Keratinocyte (primary cell): Measurements from ENCODE around the gene NME7. TPM values are rescaled to one million over a fixed set of nuclear protein-coding genes. Genes with fewer than 3 reads are reported as not detected.

Source experiments
- DNase-seq: peaks from one replicate; pipeline ENCODE4 v3.0.0-alpha.2; 2011; ENCODE audit warnings: low read depth, missing footprints, low spot score
- FAIRE-seq: peaks from 2 replicates; lab custom pipeline; 2011; peaks lifted over from hg19 to GRCh38; lab: Jason Lieb, UNC
- H2AFZ ChIP-seq: 2 replicates; pipeline ENCODE4 v1.6.0; 2012; ENCODE audit warnings: low read length, control low read depth, inconsistent platforms; ENCODE audit not compliant: control insufficient read depth
- H3K27ac ChIP-seq: 2 replicates; pipeline ENCODE4 v1.5.1; 2011; ENCODE audit warnings: low read length; ENCODE audit not compliant: control insufficient read depth, insufficient read depth
- H3K27me3 ChIP-seq: 3 replicates; pipeline ENCODE4 v1.6.0; 2011; ENCODE audit warnings: low read length; ENCODE audit not compliant: control insufficient read depth, insufficient read depth; ENCODE audit errors: extremely low read depth
- H3K36me3 ChIP-seq, 2 experiments: 2 replicates in 1 of 2; 3 replicates in 1 of 2; pipeline ENCODE4 v1.5.1; 2011; ENCODE audit warnings: low read length in 2 of 2, mild to moderate bottlenecking in 1 of 2; ENCODE audit not compliant: control insufficient read depth in 2 of 2, insufficient read depth in 2 of 2; ENCODE audit errors: extremely low read depth in 1 of 2
- H3K4me1 ChIP-seq: 3 replicates; pipeline ENCODE4 v1.5.1; 2011; ENCODE audit warnings: low read length; ENCODE audit not compliant: control insufficient read depth, insufficient read depth; ENCODE audit errors: extremely low read depth
- H3K4me2 ChIP-seq: 3 replicates; pipeline ENCODE4 v1.6.0; 2011; ENCODE audit warnings: low read depth, low read length; ENCODE audit not compliant: control insufficient read depth, insufficient read depth; ENCODE audit errors: extremely low read depth
- H3K4me3 ChIP-seq, 3 experiments: fragments of 200-600 bp in 1 of 3; sonication (generic) in 1 of 3; 2 replicates in 2 of 3; 3 replicates in 1 of 3; pipeline ENCODE4 v1.5.1; 2011 to 2016; ENCODE audit warnings: low read length in 3 of 3, mild to moderate bottlenecking in 3 of 3, control low read depth in 2 of 3, inconsistent platforms in 1 of 3, low read depth in 1 of 3, mixed read lengths in 1 of 3, mixed run types in 1 of 3, moderate library complexity in 1 of 3; ENCODE audit not compliant: control insufficient read depth in 2 of 3, insufficient read depth in 2 of 3; ENCODE audit errors: extremely low read depth in 1 of 3
- H3K79me2 ChIP-seq: 2 replicates; pipeline ENCODE4 v1.6.0; 2012; ENCODE audit warnings: low read length; ENCODE audit not compliant: control insufficient read depth, insufficient read depth
- H3K9ac ChIP-seq: 3 replicates; pipeline ENCODE4 v1.6.0; 2011; ENCODE audit warnings: low read length; ENCODE audit not compliant: control insufficient read depth, insufficient read depth; ENCODE audit errors: extremely low read depth
- H3K9me1 ChIP-seq: 3 replicates; pipeline ENCODE4 v1.6.0; 2011; ENCODE audit warnings: low read length; ENCODE audit not compliant: control insufficient read depth, insufficient read depth; ENCODE audit errors: extremely low read depth
- H3K9me3 ChIP-seq: 2 replicates; pipeline ENCODE4 v1.5.1; 2012; ENCODE audit warnings: low read depth, low read length; ENCODE audit not compliant: control insufficient read depth
- H4K20me1 ChIP-seq: 3 replicates; pipeline ENCODE4 v1.6.0; 2011; ENCODE audit warnings: low read length; ENCODE audit not compliant: control insufficient read depth, insufficient read depth; ENCODE audit errors: extremely low read depth
- EZH2 ChIP-seq: IDR thresholded peaks from one replicate; pipeline ENCODE4 v1.6.1; 2012; ENCODE audit warnings: inconsistent platforms, mild to moderate bottlenecking, low read length, moderate library complexity
- dilution Hi-C: fragments of 300-500 bp; cut with MboI; formaldehyde crosslinking; loops from one replicate; pipeline ENCODE4 v1.7.0; 2020; ENCODE audit warnings: low sequenced_read_pairs; ENCODE audit not compliant: extremely low pct_ligation_motif_present
- polyA plus RNA-seq, 5 experiments: library from polyadenylated mRNA; depleted of rRNA in 3 of 5; stranded (reverse) in 3 of 5; stranded (forward) in 1 of 5; unstranded in 1 of 5; fragments of >200 nt; gene quantifications; 1 replicate in 1 of 5; 2 replicates in 3 of 5; 3 replicates in 1 of 5; pipeline versions ENCODE4 v1.2.1 to v1.2.3, GENCODE V29; 2011 to 2012; ENCODE audit warnings: missing spikeins in 2 of 5, low read depth in 1 of 5, low replicate concordance in 1 of 5
- TF ChIP-seq, protein P1 (sequence below), 3 experiments: IDR thresholded peaks in 1 of 3; conservative IDR thresholded peaks in 1 of 3; optimal IDR thresholded peaks in 1 of 3; 2 replicates in 2 of 3; 3 replicates in 1 of 3; pipeline versions ENCODE3 to v1.5.1; 2011; ENCODE audit warnings: low read length in 3 of 3, mild to moderate bottlenecking in 3 of 3, moderate library complexity in 2 of 3, control low read depth in 1 of 3, inconsistent platforms in 1 of 3; ENCODE audit not compliant: insufficient read depth in 2 of 3; ENCODE audit errors: extremely low read depth in 1 of 3

NME7 gene
- polyA plus RNA-seq, 1 donor (not counting 4 experiments of a cell fraction or from before 2014, with no cell fraction given) = 52.9 TPM

DNA sequence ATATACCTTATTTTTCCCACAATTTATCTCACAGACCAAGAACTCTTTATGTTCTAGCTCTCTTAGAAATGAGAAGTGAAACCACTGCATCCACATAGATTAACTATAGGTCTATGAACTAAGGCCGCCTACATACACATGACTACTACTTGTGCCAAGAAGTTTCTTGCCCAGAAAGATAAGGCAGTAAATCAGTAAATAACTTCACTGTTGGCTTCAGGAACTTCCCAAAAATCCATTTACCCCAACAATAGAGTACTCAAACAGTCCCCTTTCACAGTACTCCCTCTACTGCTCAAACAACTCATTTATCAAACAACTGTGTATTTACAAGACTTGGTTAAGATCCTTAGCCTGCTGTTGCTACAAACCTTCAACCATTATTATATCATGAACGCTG is 96.5 kb downstream of the NME7 start:
- no peak overlapping the region for H2AFZ ChIP-seq
- H3K27ac ChIP-seq = no peak overlapping the region
- no peak overlapping the region for H3K4me3 ChIP-seq
- dilution Hi-C loops = no loop called here
- H3K36me3 ChIP-seq = no peaks in the 10 kb centered on the region
- H4K20me1 ChIP-seq = no peaks in the 10 kb centered on the region
- DNase-seq (no peak), FAIRE-seq (no peak)
- TF ChIP-seq EZH2 = no peak
- TF ChIP-seq, protein P1, sequence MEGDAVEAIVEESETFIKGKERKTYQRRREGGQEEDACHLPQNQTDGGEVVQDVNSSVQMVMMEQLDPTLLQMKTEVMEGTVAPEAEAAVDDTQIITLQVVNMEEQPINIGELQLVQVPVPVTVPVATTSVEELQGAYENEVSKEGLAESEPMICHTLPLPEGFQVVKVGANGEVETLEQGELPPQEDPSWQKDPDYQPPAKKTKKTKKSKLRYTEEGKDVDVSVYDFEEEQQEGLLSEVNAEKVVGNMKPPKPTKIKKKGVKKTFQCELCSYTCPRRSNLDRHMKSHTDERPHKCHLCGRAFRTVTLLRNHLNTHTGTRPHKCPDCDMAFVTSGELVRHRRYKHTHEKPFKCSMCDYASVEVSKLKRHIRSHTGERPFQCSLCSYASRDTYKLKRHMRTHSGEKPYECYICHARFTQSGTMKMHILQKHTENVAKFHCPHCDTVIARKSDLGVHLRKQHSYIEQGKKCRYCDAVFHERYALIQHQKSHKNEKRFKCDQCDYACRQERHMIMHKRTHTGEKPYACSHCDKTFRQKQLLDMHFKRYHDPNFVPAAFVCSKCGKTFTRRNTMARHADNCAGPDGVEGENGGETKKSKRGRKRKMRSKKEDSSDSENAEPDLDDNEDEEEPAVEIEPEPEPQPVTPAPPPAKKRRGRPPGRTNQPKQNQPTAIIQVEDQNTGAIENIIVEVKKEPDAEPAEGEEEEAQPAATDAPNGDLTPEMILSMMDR (optimal IDR thresholded peaks at IDR 0.05 in 1 of 3, IDR thresholded peaks at IDR 0.05 in 1 of 3, conservative IDR thresholded peaks at IDR 0.05 in 1 of 3; ENCODE audit: extremely low read depth in 1 of 3, insufficient read depth in 2 of 3, low read length in 3 of 3) = no peak
- no peaks in the 10 kb centered on the region for H3K9me3 ChIP-seq
- no peak overlapping the region for H3K9ac ChIP-seq
- no peak overlapping the region for H3K4me2 ChIP-seq
- no peaks in the 10 kb centered on the region for H3K9me1 ChIP-seq
- no peaks in the 10 kb centered on the region for H3K4me1 ChIP-seq
- H3K27me3 ChIP-seq = no peaks in the 10 kb centered on the region
- H3K79me2 ChIP-seq = no peaks in the 10 kb centered on the region

DNA sequence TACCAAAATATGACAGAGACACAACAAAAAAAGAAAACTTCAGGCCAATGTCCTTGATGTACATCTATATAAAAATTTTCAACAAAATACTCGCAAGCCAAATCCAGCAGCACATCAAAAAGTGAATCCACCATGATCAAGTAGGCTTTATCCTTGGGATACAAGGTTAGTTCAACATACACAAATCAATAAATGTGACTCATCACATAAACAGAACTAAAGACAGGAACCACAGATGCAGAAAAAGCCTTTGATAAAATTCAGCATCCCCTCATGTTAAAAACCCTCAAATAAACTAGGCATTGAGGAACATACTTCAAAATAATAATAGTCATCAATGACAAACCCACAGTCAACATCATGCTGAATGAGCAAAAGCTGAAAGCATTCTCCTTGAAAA is 101.5 kb downstream of the NME7 start:
- no peaks in the 10 kb centered on the region for H3K9me3 ChIP-seq
- FAIRE-seq (no peak), DNase-seq (no peak)
- no peak overlapping the region for H3K4me2 ChIP-seq
- H4K20me1 ChIP-seq = no peaks in the 10 kb centered on the region
- no peaks in the 10 kb centered on the region for H3K9me1 ChIP-seq
- no peak overlapping the region for H3K27ac ChIP-seq
- no peak overlapping the region for H2AFZ ChIP-seq
- no peak for TF ChIP-seq EZH2
- TF ChIP-seq, protein P1 (optimal IDR thresholded peaks at IDR 0.05 in 1 of 3, IDR thresholded peaks at IDR 0.05 in 1 of 3, conservative IDR thresholded peaks at IDR 0.05 in 1 of 3; ENCODE audit: extremely low read depth in 1 of 3, insufficient read depth in 2 of 3, low read length in 3 of 3) = no peak
- no peak overlapping the region for H3K9ac ChIP-seq
- no peaks in the 10 kb centered on the region for H3K27me3 ChIP-seq
- H3K4me1 ChIP-seq = no peaks in the 10 kb centered on the region
- H3K4me3 ChIP-seq = no peak overlapping the region
- H3K79me2 ChIP-seq = no peaks in the 10 kb centered on the region
- dilution Hi-C loops = no loop called here
- H3K36me3 ChIP-seq = no peaks in the 10 kb centered on the region
